Measurements from ENCODE around the gene SPINT3.
"Not testable (repeated sequence)": the region's sequence is repeated elsewhere in the genome, so short reads cannot be mapped to it uniquely, and the experiment has no call there.

The SPINT3 gene

DNA sequence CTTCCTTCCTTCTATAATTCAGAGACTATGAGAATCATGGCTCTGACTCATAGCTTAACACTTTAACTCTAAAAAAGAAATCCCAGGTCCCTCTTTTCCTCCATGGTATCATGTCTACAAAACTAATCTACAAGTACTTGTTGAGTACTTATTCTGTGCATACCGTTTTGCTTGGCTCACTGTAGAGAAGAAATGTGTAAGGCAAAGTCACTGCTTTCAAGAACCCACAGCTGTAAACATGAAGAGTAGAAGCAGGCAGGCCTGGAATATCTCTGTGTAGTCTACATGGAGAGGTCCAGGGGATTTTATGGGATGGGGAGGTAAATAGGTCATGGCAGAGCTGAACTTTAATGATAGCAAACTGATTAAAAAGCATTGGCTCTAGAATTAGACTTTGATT lies 13.8 kb downstream of the SPINT3 start:
- DNase-seq = no peak

DNA sequence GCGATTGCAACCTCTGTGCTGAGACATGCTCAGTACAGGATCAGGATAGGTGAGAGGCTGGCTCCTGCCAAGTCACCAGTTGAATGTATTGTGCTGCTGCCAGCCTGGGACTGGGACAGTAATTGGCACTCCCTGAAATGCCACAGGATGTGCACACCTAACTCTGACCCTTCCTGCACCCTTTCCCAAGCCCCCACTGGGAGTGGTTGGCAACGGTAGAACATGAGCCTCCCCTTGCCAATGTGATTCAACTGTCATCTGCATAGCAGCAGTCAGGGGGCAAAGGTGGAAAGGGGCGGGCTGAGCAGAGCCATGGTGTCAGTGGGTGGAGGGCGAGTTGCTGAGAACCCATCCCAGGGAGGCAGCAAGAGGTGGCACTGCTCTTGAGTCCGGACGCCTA lies 15.4 kb downstream of the SPINT3 start:
- no peak for DNase-seq

DNA sequence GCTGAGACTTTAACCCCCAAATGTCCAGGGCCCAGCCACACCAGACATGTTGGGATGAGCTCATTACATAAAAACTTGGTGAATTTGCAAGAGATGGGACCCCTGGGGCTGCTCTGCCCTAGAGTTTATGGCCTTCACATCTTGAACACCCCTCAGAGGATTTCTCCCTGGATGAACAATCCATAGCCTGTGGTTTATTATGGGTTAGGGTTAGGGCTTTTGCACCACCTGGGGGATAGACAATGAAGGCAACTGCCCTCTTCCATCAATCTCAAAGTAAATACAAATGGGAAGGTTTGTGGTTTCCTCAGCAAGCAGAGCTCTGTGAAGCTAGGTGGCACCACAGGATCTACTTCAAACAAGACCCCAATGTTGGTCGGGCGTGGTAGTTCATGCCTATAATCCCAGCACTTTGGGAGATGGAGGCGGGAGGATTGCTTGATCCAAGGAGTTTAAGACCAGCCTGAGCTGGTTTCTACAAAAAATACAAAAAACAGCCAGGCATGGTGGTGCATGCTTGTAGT lies 17.4 kb downstream of the SPINT3 start:
- no peak for DNase-seq

DNA sequence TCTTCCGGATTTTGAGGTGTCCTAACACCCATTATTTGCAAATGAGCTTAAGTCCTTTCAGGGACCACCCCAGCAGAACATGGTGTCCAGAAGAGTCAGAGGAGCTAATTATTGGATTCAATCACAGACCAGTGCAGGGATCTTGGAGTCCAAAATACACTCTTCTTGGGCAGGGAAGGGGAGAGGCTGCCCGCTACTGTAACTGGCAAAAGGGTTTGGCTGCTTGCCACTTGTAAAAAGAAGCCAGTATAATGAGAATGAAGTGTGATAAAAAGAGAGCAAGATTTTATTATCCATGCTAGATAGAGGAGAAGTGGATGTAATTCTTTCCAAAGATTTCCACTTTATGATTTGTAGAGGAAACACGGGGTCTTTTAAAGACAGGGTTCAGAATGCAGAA lies 19.3 kb downstream of the SPINT3 start:
- DNase-seq = no peak

DNA sequence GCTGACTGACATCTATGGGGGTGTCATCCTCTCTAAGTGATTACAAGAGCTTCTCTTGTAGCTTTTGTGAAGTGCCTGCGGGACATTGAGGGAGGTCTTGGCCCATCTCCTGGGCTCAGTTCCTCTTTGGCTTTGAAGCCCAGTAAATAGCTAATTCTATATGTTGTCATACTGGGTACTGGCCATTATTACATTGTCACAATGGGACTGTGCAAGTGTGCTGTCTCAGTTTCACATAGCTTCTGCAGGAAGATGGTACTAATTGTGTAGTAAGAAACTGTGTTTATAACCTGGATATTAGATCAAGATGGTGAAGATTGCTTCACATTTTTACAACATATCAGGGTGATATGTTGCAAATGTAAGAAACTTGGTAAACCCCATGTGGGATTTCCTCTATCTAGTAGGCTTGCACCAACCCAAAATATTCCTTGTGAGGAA lies 19.9 kb downstream of the SPINT3 start:
- no peak for DNase-seq

DNA sequence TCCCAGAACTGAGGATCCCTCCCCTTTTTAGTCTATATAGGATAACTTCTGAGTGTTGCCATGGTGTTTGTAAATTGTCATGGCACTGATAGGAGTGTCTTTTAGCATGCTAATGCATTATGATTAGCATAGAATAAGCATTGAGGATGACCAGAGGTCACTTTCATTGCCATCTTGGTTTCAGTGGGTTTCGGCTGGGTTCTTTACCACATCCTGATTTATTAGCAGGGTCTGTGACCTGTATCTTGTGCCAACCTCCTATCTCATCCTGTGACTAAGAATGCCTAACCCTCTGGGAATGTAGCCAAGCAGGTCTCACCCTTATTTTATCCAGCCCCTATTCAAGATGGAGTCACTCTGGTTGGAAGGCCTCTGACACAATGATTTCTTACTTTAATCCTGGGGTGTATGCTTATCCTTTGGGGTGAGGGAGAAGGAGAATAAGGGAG lies 26.3 kb downstream of the SPINT3 start:
- no peak for DNase-seq

DNA sequence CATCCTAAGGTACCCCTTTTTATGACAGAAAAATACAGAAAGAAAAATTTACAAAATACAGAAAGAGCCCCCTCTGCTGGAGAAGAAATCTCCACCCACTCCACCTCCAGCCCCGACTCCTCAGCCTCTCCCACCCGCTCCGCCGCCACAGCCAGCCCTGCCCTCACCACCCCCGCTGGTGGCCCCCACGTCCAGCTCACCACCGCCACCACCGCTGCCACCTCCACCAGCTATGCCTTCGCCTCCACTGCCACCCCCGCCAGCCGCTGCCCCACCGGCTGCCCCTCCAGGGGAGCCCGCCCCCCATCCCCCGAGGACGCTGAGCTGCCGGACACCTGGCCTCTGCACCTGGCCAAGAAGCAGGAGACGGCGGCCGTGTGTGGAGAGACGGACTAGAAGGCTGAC lies 28.2 kb downstream of the SPINT3 start:
- DNase-seq = no peak

DNA sequence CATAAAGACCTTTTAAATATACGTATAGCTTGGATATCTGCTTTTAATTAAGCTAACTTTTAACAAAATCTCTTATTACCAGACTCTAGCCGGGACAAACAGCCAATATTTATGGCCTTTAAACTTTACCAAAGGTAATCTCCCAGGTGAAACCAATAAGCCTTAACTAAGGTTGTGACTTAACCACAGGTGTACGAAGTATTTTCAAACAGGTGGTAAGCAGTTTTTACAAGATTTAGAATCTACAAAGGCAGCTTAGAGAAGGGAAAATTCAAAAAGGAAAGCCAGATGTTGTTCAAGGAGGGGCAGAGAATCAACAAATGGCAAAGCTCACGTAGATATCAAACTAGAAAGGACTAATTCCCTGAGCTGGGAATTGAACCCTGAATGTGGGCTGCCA lies 30.0 kb downstream of the SPINT3 start:
- DNase-seq = no peak

DNA sequence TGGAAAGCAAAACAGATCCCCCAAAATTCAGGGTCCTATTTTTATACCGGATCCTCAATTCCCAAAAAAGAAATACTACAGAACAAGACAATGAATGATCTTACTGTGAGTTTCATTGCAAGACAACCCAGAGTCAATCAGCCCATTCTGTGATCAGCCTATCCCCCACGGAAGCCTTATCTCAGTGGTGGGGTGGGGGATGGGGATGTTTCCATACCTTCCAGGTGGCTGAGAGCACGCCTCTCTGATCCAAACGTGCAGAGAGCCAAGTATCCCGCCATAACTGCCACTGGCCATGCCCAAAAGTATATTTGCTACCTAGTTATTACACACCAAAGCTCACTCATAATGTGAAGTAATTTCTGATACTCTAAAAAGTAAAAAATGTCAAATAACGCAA lies 30.7 kb downstream of the SPINT3 start:
- no peak for DNase-seq

DNA sequence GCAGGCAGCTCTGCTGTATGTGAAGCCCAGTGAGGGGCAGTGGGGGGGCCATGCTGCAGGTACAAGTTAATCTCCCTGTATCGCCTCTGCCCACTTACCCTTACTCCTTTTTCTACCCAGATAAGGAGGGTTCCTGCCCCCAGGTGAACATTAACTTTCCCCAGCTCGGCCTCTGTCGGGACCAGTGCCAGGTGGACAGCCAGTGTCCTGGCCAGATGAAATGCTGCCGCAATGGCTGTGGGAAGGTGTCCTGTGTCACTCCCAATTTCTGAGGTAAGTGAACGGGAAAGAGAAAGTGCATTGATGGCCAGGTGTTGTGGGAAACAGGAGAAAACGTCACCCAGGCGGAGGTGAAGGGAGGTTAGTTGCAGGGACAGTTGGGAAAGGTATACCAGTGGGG lies 35.6 kb downstream of the SPINT3 start:
- no peak for DNase-seq

DNA sequence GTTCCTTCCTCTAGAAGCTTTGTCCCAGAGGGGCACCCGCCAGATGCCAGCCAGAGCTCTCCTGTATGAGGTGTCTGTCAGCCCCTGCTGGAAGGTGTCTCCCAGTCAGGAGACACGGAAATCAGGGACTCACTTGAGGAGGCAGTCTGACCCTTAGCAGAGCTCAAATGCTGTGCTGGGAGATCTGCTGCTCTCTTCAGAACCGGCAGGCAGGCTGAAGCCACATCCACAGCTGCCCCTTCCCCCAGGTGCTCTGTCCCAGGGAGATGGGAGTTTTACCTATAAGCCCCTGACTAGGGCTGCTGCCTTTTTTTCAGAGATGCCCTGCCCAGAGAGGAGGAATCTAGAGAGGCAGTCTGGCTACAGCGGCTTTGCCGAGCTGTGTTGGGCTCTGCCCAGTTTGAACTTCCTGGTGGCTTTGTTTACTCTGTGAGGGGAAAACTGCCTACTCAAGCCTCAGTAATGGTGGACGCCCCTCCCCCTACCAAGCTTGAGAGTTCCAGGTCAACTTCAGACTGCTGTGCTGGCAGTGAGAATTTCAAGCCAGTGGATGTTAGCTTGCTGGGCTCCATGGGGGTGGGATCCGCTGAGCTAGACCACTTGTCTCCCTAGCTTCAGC lies 37.8 kb downstream of the SPINT3 start:
- not testable (repeated sequence) for DNase-seq

DNA sequence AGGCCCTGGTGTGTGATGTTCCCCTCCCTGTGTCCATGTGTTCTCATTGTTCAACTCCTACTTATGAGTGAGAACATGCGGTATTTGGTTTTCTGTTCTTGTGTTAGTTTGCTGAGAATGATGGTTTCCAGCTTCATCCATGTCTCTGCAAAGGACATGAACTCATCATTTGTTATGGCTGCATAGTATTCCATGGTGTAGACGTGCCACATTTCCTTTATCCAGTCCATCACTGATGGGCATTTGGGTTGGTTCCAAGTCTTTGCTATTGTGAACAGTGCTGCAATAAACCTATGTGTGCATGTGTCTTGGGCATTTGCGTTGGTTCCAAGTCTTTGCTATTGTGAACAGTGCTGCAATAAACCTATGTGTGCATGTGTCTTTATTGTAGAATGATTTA lies 43.1 kb downstream of the SPINT3 start:
- not testable (repeated sequence) for DNase-seq

DNA sequence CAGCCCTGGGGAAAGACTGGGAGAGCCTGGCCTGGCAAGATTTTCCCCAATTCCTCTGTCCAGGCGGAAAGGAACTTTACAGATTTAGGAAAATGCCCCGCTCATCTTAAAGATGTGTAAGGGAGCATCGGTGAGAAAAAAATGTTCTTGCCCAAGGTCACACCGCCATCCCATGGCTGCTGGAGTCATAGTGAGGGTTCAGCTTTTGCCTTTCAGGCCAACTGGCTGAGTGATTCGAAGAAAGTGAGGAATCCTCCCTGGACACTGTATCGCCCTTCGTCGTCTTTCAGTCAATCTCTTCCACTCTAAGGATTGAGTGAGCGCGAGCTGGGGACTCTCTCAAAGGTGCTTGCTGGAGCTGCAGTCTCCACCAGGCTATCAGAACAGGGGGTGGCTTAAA lies 44.5 kb downstream of the SPINT3 start:
- DNase-seq = no peak

DNA sequence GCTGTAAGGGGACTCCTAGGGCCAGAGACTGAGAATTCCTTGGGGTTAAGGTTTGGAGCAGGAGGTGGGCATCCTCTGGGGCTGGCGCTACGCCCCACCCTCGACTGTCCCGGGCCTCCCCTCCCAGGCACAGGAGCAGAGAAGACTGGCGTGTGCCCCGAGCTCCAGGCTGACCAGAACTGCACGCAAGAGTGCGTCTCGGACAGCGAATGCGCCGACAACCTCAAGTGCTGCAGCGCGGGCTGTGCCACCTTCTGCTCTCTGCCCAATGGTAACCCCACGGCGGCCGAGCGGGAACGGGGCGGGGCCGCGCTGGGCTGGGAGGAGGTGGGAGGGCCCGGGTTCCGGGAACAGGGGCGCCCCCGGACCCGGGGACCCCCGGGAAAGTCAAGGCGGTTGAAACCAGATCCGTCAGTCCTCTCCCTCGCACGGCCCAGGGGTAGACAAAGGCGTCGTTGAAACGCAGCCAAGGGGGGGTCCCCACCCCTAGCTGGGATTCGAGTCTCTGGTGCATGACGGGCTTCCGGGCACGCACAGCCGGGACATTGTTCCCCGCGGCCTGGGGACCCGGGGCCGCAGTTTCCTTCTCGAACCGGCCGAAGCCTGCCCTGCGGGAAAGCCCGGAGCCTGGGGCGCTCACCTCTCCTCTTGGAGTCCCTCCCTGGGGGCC lies 45.0 kb downstream of the SPINT3 start:
- DNase-seq = no peak

DNA sequence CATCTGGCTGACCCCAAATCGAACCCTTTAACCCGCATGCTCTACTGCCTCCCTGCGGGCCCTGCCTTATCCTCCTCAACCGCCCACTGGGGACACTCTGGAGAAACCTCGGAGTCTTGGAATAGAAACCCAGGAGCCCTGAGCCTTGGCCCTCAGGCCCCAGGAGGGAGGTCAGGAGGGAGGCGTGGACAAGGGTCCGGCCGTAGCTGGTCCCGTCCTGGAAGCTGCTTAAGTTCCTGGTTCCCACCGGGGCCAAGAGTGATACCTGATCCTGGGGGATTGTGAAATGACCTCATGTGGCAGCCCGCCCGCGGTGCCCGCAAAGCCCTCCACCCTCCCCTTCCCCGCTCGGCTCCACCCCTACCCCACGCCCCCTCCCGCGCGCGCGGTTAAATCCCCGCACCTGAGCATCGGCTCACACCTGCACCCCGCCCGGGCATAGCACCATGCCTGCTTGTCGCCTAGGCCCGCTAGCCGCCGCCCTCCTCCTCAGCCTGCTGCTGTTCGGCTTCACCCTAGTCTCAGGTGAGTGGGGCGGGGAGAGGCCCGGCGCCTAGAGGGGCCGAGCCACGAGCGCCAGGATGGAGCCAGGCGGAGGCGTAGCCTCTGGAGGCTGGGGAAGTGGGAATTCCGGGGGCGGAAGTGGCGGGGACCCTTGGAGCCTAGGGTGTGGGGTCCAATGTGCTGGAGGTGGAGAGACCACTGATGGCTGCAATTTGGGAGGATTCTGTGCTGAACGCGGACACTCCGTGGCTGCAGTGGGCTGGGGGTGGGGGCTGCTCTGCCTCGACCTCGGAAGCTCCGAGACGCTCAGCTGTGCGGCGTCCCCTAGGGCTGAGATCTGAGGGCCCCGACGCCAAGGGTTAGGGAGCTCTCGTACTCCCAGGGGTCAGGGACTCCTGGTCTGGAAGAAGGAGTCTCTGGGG lies 45.8 kb downstream of the SPINT3 start, which contains the start of gene WFDC2:
Gene WFDC2, plus strand, starts transcription at position 418 of the 926 bp plus-strand sequence. Its CDS starts 29 bp downstream, at position 447.
- DNase-seq = no peak

DNA sequence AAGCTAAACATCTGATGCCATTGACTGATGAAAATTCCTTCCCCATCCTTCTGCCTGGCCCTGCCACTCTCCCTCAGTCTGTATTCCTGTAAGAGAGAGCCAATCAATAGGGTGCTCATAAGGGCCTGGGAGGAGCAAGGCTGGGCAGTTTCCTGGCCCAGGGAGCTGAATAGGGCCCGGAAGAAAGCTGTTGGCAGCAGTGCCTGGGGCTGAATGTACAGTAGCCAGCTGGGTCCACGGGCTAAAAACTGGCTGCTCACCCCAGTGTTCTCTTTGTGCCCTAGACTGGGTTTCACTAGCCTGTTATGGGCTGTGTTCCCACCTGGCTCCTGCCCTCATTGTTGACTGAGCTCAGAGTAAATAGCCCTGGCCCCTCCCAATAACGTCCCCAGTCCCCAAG lies 47.6 kb downstream of the SPINT3 start:
- no peak for DNase-seq

DNA sequence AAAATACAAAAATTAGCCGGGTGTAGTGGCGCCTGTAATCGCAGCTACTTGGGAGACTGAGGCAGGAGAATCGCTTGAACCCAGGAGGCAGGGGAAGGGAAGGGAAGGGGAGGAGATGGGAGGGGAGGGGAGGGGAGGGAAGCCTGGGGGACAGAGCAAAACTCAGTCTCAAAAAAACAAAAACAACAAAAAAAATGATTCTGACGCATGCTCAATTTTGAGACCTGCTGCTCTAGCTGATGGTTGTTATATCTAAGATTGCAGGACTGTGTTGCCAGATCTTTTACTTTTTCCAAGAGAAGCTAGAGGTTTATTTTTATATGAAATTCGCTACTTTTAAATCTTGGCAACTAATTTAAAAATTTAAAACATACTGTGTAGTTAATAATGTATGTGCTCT lies 48.2 kb downstream of the SPINT3 start:
- DNase-seq = no peak

DNA sequence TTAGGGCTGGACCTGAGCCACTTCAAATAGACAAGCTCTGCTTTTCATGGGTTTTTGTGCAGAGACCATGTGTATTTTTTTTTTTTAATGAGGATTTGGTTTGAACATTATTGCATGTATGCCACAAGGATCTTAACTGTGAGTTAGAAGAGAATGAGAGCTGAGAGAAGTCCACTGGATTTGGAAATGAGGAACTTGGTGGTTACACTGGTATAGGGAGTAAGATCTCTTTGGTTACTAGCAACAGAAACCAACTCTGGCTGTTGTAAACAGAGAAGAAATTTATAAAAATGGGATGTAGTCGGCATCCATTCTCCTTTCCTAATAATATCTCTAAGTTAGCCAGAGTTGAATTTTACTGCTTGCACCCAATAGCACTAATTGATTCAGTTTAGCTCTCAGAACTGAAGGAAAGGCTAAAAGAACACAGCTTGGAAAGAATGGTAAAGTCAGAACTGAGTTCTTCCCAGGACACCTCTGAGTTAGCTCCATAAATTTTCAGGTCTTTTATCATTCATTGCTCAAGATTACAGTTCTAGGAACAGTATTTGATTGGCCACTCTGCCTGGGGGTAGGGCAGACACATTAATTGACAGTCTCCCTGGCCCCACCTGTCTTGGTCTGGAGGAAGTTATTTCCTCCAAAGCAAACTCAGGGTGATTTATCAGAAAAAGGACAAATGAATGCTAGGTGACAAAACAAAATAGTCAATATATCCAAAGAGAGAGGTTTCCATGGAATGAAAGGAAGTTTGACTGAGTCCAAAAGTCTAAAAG lies 49.7 kb downstream of the SPINT3 start:
- DNase-seq = no peak

DNA sequence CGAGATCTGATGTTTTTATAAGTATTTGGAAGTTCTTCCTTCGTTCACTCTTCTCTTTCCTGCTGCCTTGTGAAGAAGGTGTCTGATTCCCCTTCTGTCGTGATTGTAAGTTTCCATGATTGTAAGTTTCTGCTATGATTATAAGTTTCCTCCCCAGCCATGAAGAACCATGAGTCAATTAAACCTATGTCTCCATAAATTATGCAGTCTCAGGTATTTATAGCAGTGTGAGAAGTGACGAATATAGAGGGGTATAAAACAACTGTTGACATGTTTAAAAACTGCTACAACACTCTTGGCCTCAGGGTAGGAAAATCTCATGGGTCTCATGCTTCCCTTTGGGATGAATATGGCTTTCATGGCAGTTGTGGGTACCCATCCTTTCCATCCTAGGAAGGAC lies 51.7 kb downstream of the SPINT3 start:
- no peak for DNase-seq

DNA sequence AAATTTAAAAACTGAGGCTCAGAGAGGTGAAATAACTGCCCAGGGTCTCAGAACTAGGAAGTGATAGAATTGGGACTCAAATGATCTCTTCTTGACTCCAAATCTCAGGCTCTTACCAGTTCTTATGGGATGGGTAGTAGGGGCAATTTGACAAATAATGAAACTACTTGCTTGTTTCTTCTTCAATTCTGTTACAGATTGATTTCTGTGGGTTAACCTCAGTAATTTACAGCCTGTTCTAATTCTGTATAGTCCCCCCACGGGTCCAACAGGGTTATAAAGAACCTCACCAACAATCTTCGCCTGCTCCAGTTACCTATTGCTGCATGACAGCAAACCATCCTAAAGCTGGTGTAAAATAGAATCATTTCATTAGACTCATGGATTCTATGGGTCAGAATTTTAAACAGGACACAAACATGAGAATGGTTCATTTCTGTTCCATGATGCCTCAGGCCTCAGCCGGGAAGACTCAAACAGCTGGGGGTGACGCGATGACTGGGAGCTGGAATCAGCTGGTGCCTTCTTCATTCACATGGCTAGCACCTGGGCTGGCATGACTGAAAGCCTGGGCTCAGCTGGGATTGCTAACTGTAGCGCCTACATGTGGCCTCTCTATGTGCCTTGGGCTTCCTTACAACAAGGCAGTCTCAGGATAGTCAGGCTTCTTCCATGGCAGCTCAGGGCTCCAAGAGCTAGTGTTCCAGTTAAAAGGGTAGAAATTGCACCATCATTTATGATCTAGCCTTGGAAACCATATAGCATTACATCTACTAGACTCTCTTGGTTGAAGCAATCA lies 52.5 kb downstream of the SPINT3 start:
- no peak for DNase-seq
